ENCODE measurements around the gene MAST4. TPM values are rescaled to one million over a fixed set of nuclear protein-coding genes. Genes with fewer than 3 reads are reported as not detected.

The MAST4 gene
- total and polyA plus RNA-seq, 2 of the 8 experiments (the other 6 are each of a cell fraction or from before 2014, with no cell fraction given): 1.5 to 2.6 TPM

DNA sequence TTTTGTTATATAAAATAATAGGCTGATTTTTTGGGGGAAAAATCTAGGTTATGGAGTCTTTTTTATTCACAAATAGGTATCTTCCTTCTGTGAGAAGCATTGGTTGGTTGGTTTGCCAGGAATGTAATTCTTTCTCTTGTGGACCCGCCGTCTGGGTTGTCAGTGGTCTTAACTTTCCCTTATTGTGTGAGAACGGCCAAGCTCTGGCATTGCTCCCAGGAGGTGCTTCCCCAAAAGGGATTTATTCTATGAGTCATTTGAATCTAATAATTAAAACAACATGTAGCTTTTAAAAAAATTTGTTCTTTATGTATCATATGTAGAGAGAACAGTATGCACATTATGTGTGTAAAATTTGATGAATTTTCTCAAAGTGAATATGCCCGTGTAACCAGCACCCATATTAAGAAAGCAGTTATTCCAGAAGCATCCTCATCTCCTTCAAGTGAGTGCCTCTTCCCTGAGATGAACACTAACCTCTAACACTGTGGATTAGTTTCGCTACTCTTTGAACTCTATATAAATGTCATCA is 114.4 kb downstream of the MAST4 start (continued):
- TF ChIP-seq, protein P1, sequence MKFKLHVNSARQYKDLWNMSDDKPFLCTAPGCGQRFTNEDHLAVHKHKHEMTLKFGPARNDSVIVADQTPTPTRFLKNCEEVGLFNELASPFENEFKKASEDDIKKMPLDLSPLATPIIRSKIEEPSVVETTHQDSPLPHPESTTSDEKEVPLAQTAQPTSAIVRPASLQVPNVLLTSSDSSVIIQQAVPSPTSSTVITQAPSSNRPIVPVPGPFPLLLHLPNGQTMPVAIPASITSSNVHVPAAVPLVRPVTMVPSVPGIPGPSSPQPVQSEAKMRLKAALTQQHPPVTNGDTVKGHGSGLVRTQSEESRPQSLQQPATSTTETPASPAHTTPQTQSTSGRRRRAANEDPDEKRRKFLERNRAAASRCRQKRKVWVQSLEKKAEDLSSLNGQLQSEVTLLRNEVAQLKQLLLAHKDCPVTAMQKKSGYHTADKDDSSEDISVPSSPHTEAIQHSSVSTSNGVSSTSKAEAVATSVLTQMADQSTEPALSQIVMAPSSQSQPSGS (IDR thresholded peaks at IDR 0.05; ENCODE audit: low read length): no peak
- TF ChIP-seq SUZ12 (IDR thresholded peaks at IDR 0.05; ENCODE audit: low read length) (no peak), TCF12 (IDR thresholded peaks at IDR 0.05; ENCODE audit: low read depth, low read length) (no peak), SP4 (IDR thresholded peaks at IDR 0.05; ENCODE audit: low read length) (no peak), RNF2 (IDR thresholded peaks at IDR 0.05; ENCODE audit: borderline replicate concordance, low read depth, low read length, missing control alignments, poor library complexity, severe bottlenecking) (no peak)

Data from H1 (cell line).